ENCODE data around the gene ACTN3.
"Not testable (repeated sequence)": the region's sequence is repeated elsewhere in the genome, so short reads cannot be mapped to it uniquely, and the experiment has no call there.

The ACTN3 gene

GRCh38 chr11:66593303-66593635 lies 46.6 kb downstream of the ACTN3 start:
- peaks cover 40% of the 10 kb centered on the region for H3K4me1 Mint-ChIP-seq
- H3K36me3 Mint-ChIP-seq = no peaks in the 10 kb centered on the region
- no peaks in the 10 kb centered on the region for H3K27me3 Mint-ChIP-seq
- H3K4me3 Mint-ChIP-seq = peak overlapping the region; percentile 100
- ATAC-seq = peak; percentile 1
- H3K27ac Mint-ChIP-seq = peak overlapping the region; percentile 97
- H3K9me3 Mint-ChIP-seq = no peaks in the 10 kb centered on the region

DNA sequence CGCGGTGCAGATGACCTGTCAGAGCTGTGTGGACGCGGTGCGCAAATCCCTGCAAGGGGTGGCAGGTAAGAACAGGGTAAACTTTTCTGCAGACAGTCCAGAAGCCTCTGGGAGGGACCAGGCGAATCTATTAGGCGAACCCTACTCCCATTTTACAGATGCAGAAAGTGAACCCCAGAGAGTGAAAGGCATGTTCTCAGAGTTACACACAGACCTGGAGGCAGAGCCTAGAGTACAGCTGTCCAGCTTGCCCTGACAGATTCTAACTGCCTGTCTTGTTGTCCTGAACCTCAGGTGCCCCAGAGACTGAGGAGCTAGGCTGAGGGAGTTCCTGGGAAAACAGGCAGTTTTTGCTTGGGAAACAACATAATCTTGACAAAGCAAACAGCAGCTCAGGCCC lies 46.9 kb downstream of the ACTN3 start:
- peak overlapping the region; percentile 100 for H3K4me3 Mint-ChIP-seq
- H3K27ac Mint-ChIP-seq = peak overlapping the region; percentile 97
- no peaks in the 10 kb centered on the region for H3K36me3 Mint-ChIP-seq
- H3K4me1 Mint-ChIP-seq = peaks cover 40% of the 10 kb centered on the region
- no peaks in the 10 kb centered on the region for H3K9me3 Mint-ChIP-seq
- H3K27me3 Mint-ChIP-seq = no peaks in the 10 kb centered on the region
- no peak for ATAC-seq

DNA sequence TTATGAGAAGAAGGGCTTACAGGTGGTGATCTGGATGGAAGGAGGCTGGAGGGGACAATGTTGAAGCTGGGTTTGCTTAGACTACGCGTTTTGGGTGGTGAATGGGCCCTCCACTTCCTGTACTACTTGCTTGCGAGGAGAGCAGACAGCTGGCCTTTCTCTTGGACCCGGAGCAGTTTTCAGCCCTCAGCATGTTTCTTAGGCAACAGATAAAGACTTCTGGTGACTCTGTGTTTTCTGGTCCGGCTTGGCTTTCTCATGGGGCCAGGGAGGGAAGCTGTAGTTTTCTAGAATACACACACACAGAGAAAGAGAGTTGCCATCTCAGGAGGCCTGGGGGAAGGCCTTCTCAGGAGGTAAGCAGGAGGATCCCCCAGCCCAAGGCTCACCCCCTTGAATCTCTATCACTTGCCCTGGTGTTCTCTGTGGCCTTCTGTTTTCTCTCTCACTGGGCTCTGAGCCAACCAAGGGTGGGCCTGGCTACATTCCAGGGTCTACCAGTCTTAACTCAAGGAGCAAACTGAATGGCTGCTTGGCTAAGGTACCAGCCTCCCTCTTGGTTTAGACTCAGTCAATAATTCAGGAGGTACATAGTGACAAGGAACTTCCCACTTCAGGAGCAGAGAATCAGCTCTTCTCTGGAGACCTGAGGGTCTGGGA lies 48.7 kb downstream of the ACTN3 start:
- H3K4me1 Mint-ChIP-seq = peaks cover 44% of the 10 kb centered on the region
- H3K36me3 Mint-ChIP-seq = peaks cover 2% of the 10 kb centered on the region

DNA sequence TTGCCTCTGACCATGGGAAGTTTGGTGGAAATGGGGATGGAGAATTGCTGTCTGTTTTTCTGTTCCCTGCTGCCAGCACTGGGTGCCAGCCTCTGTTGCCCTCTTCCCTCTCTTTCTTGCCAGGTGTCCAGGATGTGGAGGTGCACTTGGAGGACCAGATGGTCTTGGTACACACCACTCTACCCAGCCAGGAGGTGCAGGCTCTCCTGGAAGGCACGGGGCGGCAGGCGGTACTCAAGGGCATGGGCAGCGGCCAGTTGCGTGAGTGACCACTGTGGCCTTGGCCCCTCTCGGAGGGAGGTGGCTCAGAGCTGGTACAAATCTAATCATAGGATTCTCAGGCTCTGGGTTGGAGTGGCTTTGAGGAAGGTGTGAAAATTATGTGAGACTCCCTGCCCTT lies 52.3 kb downstream of the ACTN3 start:
- no peaks in the 10 kb centered on the region for H3K27me3 Mint-ChIP-seq
- no peak overlapping the region for H3K27ac Mint-ChIP-seq
- peaks cover 32% of the 10 kb centered on the region for H3K4me1 Mint-ChIP-seq
- H3K9me3 Mint-ChIP-seq = no peaks in the 10 kb centered on the region
- H3K36me3 Mint-ChIP-seq = peaks cover 17% of the 10 kb centered on the region
- H3K4me3 Mint-ChIP-seq = no peak overlapping the region
- no peak for ATAC-seq

More for the DNA sequence above, 48.7 kb downstream of the ACTN3 start:
- no peak for ATAC-seq
- Mint-ChIP-seq H3K4me3 (peak overlapping the region; percentile 59), H3K9me3 (no peaks in the 10 kb centered on the region), H3K27ac (peak overlapping the region; percentile 71), H3K27me3 (no peaks in the 10 kb centered on the region)

- Mint-ChIP-seq H3K27ac (peak overlapping the region; percentile 71), H3K4me3 (no peak overlapping the region), H3K4me1 (peaks cover 23% of the 10 kb centered on the region), H3K36me3 (peaks cover 28% of the 10 kb centered on the region), H3K9me3 (no peaks in the 10 kb centered on the region), H3K27me3 (no peaks in the 10 kb centered on the region)
- no peak for ATAC-seq
These were observed 53.5 kb downstream of the ACTN3 start for GRCh38 chr11:66600219-66600618.

GRCh38 chr11:66600631-66601233 lies 54.0 kb downstream of the ACTN3 start:
- H3K4me1 Mint-ChIP-seq = peaks cover 18% of the 10 kb centered on the region
- H3K36me3 Mint-ChIP-seq = peaks cover 33% of the 10 kb centered on the region
- H3K9me3 Mint-ChIP-seq = no peaks in the 10 kb centered on the region
- peak overlapping the region; percentile 71 for H3K27ac Mint-ChIP-seq
- no peak for ATAC-seq
- no peaks in the 10 kb centered on the region for H3K27me3 Mint-ChIP-seq
- H3K4me3 Mint-ChIP-seq = no peak overlapping the region

DNA sequence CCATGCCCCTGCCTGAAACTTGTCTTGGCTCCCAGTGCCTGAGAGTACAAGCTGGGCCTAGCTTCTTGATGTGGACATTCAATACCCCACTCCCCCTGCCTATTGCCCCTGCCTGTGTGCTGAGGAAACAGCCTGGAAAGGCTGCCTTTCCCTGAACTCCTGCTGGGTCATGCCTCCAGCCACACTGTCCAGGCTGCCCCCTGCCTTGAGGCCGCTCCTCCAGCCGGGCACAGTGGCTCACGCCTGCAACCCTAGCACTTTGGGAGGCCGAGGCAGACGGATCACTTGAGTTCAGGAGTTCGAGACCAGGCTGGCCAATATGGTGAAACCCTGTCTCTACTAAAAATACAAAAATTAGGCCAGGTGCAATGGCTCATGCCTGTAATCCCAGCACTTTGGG lies 56.4 kb downstream of the ACTN3 start:
- H3K27me3 Mint-ChIP-seq = no peaks in the 10 kb centered on the region
- H3K4me1 Mint-ChIP-seq = peaks cover 25% of the 10 kb centered on the region
- H3K36me3 Mint-ChIP-seq = peaks cover 40% of the 10 kb centered on the region
- H3K9me3 Mint-ChIP-seq = no peaks in the 10 kb centered on the region
- no peak for ATAC-seq
- H3K4me3 Mint-ChIP-seq = no peak overlapping the region
- H3K27ac Mint-ChIP-seq = no peak overlapping the region

- Mint-ChIP-seq H3K4me3 (no peak overlapping the region), H3K9me3 (no peaks in the 10 kb centered on the region), H3K27me3 (no peaks in the 10 kb centered on the region), H3K27ac (peak overlapping the region; percentile 95), H3K36me3 (peaks cover 40% of the 10 kb centered on the region), H3K4me1 (peaks cover 31% of the 10 kb centered on the region)
- ATAC-seq = no peak
These were observed 57.5 kb downstream of the ACTN3 start for GRCh38 chr11:66604155-66604554.

- ATAC-seq, H3K9me3 Mint-ChIP-seq, H3K27me3 Mint-ChIP-seq, H3K4me3 Mint-ChIP-seq: not testable (repeated sequence)
- Mint-ChIP-seq H3K36me3 (peaks cover 29% of the 10 kb centered on the region), H3K27ac (peak overlapping the region; percentile 95), H3K4me1 (peaks cover 39% of the 10 kb centered on the region)
These were observed 59.9 kb downstream of the ACTN3 start for GRCh38 chr11:66606608-66607007.

DNA sequence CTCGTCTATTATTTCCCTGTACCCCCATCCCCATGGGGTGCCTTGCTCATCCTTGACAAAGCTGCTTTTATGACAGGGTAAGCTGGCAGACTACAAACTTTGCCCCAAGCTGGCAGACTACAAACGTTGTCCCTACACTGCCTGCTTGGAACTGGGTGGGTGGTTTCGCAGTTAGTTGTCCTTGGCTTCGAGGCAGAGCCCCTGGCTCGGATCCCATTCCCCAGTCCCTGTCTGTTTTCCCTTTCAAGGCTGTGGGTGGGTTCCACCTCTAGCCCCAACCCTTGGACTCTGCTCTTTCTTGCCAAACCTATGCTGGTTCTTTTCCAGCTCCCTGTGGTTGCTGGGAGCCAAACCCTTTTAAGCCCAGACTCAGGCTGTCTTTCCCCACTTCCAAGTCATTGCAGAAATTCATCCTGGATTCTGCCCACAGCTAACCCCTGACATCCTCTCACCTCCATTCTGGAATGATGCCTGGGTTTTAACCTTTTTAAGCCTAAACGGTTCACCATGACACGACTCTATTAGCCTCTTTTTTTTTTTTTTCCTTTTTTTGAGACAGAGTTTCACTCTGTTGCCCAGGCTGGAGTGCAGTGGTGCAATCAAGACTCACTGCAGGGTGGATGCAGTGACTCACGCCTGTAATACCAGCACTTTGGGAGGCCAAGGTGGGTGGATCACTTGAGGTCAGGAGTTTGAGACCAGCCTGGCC lies 60.6 kb downstream of the ACTN3 start:
- Mint-ChIP-seq H3K36me3 (peaks cover 26% of the 10 kb centered on the region), H3K27ac (peak overlapping the region; percentile 95), H3K4me1 (peaks cover 46% of the 10 kb centered on the region), H3K9me3 (no peaks in the 10 kb centered on the region), H3K4me3 (no peak overlapping the region), H3K27me3 (no peaks in the 10 kb centered on the region)
- ATAC-seq = no peak

DNA sequence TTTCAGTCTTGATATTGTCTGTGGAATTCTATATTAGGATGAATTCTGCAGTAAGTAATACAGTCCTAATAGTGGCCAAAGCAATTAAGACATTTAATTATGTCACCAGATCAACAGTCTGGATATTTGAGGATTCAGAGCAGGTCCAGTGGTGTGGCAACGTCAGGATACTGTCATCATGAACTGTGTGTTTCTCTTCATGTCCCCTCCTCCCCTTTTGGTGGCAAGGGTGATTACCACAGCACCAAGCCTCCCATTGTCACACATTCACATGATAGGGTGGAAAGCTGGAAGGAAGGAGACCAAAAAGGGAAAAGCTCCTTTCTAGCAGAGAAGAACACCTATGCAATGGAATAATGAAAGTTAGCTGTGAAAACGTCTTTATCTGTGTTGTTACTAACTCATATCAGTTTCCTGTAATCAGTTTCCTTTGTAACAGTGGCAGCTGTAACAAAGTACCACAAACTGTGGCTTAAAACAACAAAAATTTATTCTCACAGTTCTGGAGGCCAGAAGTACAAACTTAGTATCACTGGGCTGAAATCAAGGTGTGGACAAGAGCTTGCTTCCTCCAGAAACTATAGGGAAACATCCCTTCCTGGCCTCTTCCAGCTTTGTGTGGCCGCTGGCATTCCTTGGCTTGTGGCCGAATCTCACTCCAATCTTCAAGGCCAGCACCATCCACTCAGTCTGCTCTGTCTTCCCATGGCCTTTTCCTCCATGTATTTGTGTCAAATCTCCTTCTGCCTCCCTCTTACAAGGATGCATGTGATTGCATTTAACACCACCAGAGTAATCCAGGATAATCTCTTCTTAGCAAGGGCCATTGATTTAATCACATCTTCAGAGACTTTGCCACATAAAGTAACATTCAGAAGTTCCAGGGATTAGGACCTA lies 63.3 kb downstream of the ACTN3 start:
- H3K27me3 Mint-ChIP-seq = no peaks in the 10 kb centered on the region
- peaks cover 48% of the 10 kb centered on the region for H3K4me1 Mint-ChIP-seq
- ATAC-seq = no peak
- H3K36me3 Mint-ChIP-seq = peaks cover 15% of the 10 kb centered on the region
- no peaks in the 10 kb centered on the region for H3K9me3 Mint-ChIP-seq
- peak overlapping the region; percentile 94 for H3K27ac Mint-ChIP-seq
- no peak overlapping the region for H3K4me3 Mint-ChIP-seq

DNA sequence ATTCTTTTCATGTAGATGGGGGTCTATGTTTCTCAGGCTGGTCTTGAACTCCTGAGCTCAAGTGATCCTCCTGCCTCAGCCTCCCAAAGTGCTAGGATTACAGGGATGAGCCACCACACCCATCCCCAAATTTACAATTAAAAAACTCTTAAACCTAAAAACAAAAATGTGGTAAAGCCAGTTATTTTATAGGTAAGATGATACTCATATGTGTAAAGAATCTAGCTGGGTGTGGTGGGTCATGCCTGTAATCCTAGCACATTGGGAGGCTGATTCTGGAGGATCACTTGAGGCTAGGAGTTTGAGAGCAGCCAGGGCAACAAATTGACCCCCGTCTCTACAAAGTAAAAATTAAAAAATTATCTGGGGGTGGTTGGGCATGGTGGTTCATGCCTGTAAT lies 65.8 kb downstream of the ACTN3 start:
- H3K9me3 Mint-ChIP-seq = no peaks in the 10 kb centered on the region
- peaks cover 12% of the 10 kb centered on the region for H3K36me3 Mint-ChIP-seq
- peak overlapping the region; percentile 94 for H3K27ac Mint-ChIP-seq
- ATAC-seq = no peak
- H3K27me3 Mint-ChIP-seq = no peaks in the 10 kb centered on the region
- peaks cover 50% of the 10 kb centered on the region for H3K4me1 Mint-ChIP-seq
- H3K4me3 Mint-ChIP-seq = no peak overlapping the region
